Astrocyte (in vitro differentiated cells and primary cell): ENCODE measurements around the gene PAK6. TPM values are rescaled to one million over a fixed set of nuclear protein-coding genes. Genes with fewer than 3 reads are reported as not detected.

ENCODE experiments used
- DNase-seq: peaks from one replicate; pipeline ENCODE4 v3.0.0-alpha.2; 2010; ENCODE audit warnings: low read depth
- FAIRE-seq: peaks from 2 replicates; lab custom pipeline; 2011; peaks lifted over from hg19 to GRCh38; lab: Jason Lieb, UNC
- H2AFZ ChIP-seq: 2 replicates; pipeline ENCODE4 v1.6.0; 2012; ENCODE audit warnings: low read depth, low read length, inconsistent platforms
- H3K27ac ChIP-seq: 2 replicates; pipeline ENCODE4 v1.5.1; 2011; ENCODE audit warnings: low read depth, low read length, inconsistent platforms
- H3K27me3 ChIP-seq: 2 replicates; pipeline ENCODE4 v1.6.0; 2011; ENCODE audit warnings: low read length, inconsistent platforms; ENCODE audit not compliant: insufficient read depth
- H3K36me3 ChIP-seq: 2 replicates; pipeline ENCODE4 v1.5.1; 2011; ENCODE audit warnings: low read length, inconsistent platforms; ENCODE audit not compliant: insufficient read depth
- H3K4me1 ChIP-seq: 2 replicates; pipeline ENCODE4 v1.5.1; 2011; ENCODE audit warnings: low read length, inconsistent platforms; ENCODE audit not compliant: insufficient read depth
- H3K4me2 ChIP-seq: 2 replicates; pipeline ENCODE4 v1.6.0; 2012; ENCODE audit warnings: low read length, inconsistent platforms
- H3K4me3 ChIP-seq: 2 replicates; pipeline ENCODE4 v1.5.1; 2011; ENCODE audit warnings: low read depth, mild to moderate bottlenecking, low read length, inconsistent platforms; ENCODE audit not compliant: insufficient read depth
- H3K79me2 ChIP-seq: 2 replicates; pipeline ENCODE4 v1.6.0; 2012; ENCODE audit warnings: mild to moderate bottlenecking, low read length, inconsistent platforms; ENCODE audit not compliant: insufficient read depth
- H3K9ac ChIP-seq: 2 replicates; pipeline ENCODE4 v1.6.0; 2012; ENCODE audit warnings: mild to moderate bottlenecking, low read length, inconsistent platforms
- H3K9me3 ChIP-seq: 2 replicates; pipeline ENCODE4 v1.5.1; 2012; ENCODE audit warnings: low read depth, mild to moderate bottlenecking, low read length, inconsistent platforms; ENCODE audit not compliant: insufficient read depth
- H4K20me1 ChIP-seq: 2 replicates; pipeline ENCODE4 v1.6.0; 2012; ENCODE audit warnings: low read length, inconsistent platforms; ENCODE audit not compliant: insufficient read depth
- H3K27ac Mint-ChIP-seq: one replicate; pipeline ENCODE4 v1.8.0; 2021; ENCODE audit warnings: mild to moderate bottlenecking, mixed read lengths; ENCODE audit not compliant: unreplicated experiment
- H3K27me3 Mint-ChIP-seq: one replicate; pipeline ENCODE4 v1.8.0; 2021; ENCODE audit warnings: low read depth, mixed read lengths; ENCODE audit not compliant: unreplicated experiment
- H3K36me3 Mint-ChIP-seq: one replicate; pipeline ENCODE4 v1.8.0; 2021; ENCODE audit warnings: low read depth, mixed read lengths; ENCODE audit not compliant: unreplicated experiment
- H3K4me1 Mint-ChIP-seq: one replicate; pipeline ENCODE4 v1.8.0; 2021; ENCODE audit warnings: low read depth, mixed read lengths; ENCODE audit not compliant: unreplicated experiment
- H3K4me3 Mint-ChIP-seq: one replicate; pipeline ENCODE4 v1.8.0; 2021; ENCODE audit warnings: mild to moderate bottlenecking, moderate library complexity, mixed read lengths; ENCODE audit not compliant: unreplicated experiment
- H3K9me3 Mint-ChIP-seq: one replicate; pipeline ENCODE4 v1.8.0; 2021; ENCODE audit warnings: mild to moderate bottlenecking, mixed read lengths; ENCODE audit not compliant: unreplicated experiment
- CTCF ChIP-seq: IDR thresholded peaks from 2 replicates; pipeline ENCODE4 v1.5.1; 2011; ENCODE audit warnings: low read depth, mild to moderate bottlenecking, inconsistent platforms, low read length, moderate library complexity; ENCODE audit not compliant: insufficient read depth
- EZH2 ChIP-seq: IDR thresholded peaks from 2 replicates; pipeline ENCODE4 v1.6.1; 2012; ENCODE audit warnings: mild to moderate bottlenecking, low read length, inconsistent platforms; ENCODE audit not compliant: insufficient read depth
- total RNA-seq: library from RNA; stranded (reverse); gene quantifications from 2 replicates; pipeline ENCODE4 v1.2.1, GENCODE V29; 2021

The PAK6 gene
- total RNA-seq, 1 donor from 2014 or later, result 1.1 TPM

GRCh38 chr15:40323239-40323952, 84.5 kb downstream of the PAK6 start, which contains the start of gene INAFM2:
INAFM2 (plus strand) TSS chr15:40323692; CDS start chr15:40324056, 364 bp downstream.
- peak within 1 kb of the TSS; percentile 67 for H2AFZ ChIP-seq
- no peak for FAIRE-seq

DNA sequence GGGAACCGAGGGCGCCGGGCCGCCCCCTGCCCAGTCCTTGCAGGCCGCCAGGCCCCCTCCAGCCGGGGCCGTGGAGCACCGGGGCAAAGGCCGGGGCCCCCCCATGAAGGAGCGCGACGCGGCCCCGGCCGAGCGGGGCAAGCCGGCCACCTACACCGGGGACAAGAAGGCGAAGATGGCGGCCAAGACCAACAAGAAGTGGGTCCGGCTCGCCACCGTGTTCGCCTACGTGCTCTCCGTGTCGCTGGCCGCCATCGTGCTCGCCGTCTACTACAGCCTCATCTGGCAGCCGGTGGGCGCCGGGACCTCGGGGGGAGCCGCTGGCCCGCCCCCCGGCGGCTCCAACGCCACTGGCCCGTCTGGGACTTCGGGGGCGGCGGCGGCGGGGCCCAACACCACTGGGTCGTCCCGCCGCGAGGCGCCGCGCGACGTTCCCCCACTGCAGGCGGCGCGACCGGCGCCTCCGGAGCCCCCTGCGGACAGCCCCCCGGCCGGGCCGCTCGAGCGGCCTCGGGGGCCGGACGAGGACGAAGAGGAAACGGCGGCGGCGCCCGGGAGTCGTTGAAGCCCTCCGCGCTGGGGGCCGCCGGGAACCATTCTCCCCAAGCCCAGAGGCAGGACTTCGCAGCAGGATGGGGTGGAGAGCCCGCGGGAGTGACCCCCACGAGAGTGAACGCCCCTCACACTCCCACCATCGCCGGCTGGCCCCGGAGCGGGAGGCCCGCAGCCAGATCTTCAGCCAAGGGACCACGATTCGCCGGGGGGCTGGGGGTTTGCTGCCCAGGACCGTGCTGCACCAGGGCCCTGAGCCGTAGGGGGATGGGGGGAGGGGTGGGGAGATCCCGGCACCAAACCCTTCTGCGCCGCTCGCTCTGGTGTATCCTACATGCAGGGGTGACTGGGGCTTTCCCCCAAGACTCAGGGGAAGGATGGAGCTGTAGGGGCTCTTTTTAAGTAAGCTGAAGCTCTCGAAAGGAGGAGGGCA, 85.4 kb downstream of the PAK6 start:
- H3K79me2 ChIP-seq, result peaks cover 25% of the 10 kb centered on the region
- Mint-ChIP-seq H3K4me3 (peak overlapping the region; percentile 91), H3K27me3 (no peaks in the 10 kb centered on the region), H3K9me3 (peaks cover 2% of the 10 kb centered on the region), H3K27ac (peak overlapping the region; percentile 35), H3K4me1 (peaks cover 50% of the 10 kb centered on the region), H3K36me3 (peaks cover 3% of the 10 kb centered on the region)
- peaks cover 44% of the 10 kb centered on the region for H3K4me1 ChIP-seq
- peak overlapping the region; percentile 79 for H3K9ac ChIP-seq
- TF ChIP-seq EZH2, result no peak
- TF ChIP-seq CTCF, result no peak
- H4K20me1 ChIP-seq, result peaks cover 21% of the 10 kb centered on the region
- peak overlapping the region; percentile 44 for H3K27ac ChIP-seq
- H2AFZ ChIP-seq, result peak overlapping the region; percentile 67
- no peak for FAIRE-seq
- H3K4me3 ChIP-seq, result peak overlapping the region; percentile 59
- H3K36me3 ChIP-seq, result peaks cover 6% of the 10 kb centered on the region
- H3K9me3 ChIP-seq, result no peaks in the 10 kb centered on the region
- H3K27me3 ChIP-seq, result no peaks in the 10 kb centered on the region
- peak overlapping the region; percentile 86 for H3K4me2 ChIP-seq
- DNase-seq, result no peak

More at GRCh38 chr15:40323239-40323952, 84.5 kb downstream of the PAK6 start, which contains the start of gene INAFM2:
- H3K4me3 ChIP-seq, result peak within 1 kb of the TSS; percentile 59
- peak within 1 kb of the TSS; percentile 79 for H3K9ac ChIP-seq
- peak within 1 kb of the TSS; percentile 86 for H3K4me2 ChIP-seq
- peaks cover 2% of the 10 kb centered on the region for H3K9me3 Mint-ChIP-seq
- H3K36me3 ChIP-seq, result peaks cover 6% of the 10 kb centered on the region
- peak within 1 kb of the TSS; percentile 44 for H3K27ac ChIP-seq
- H3K27ac Mint-ChIP-seq, result peak within 1 kb of the TSS; percentile 26
- H3K27me3 Mint-ChIP-seq, result no peaks in the 10 kb centered on the region
- TF ChIP-seq EZH2, result no peak
- TF ChIP-seq CTCF, result peak; percentile 28
- DNase-seq, result peak; percentile 86
- H3K79me2 ChIP-seq, result peaks cover 25% of the 10 kb centered on the region
- peaks cover 21% of the 10 kb centered on the region for H4K20me1 ChIP-seq
- H3K4me1 ChIP-seq, result peaks cover 36% of the 10 kb centered on the region
- H3K4me3 Mint-ChIP-seq, result peak within 1 kb of the TSS; percentile 91
- peaks cover 3% of the 10 kb centered on the region for H3K36me3 Mint-ChIP-seq
- no peaks in the 10 kb centered on the region for H3K27me3 ChIP-seq
- peaks cover 41% of the 10 kb centered on the region for H3K4me1 Mint-ChIP-seq
- H3K9me3 ChIP-seq, result no peaks in the 10 kb centered on the region
